HG03432 (cell line): Measurements from ENCODE around the gene C3orf70.
"Not testable (repeated sequence)": the region's sequence is repeated elsewhere in the genome, so short reads cannot be mapped to it uniquely, and the experiment has no call there.

Source experiments
- ATAC-seq: cut with Tn5 transposase; IDR thresholded peaks from one replicate; pipeline ENCODE4 v1.9.1; 2021; ENCODE audit warnings: mild to moderate bottlenecking, moderate library complexity; ENCODE audit not compliant: unreplicated experiment

The C3orf70 gene

GRCh38 chr3:185151101-185151963 lies 1.5 kb downstream of the C3orf70 start:
- no peak for ATAC-seq

- ATAC-seq: no peak
Measured at GRCh38 chr3:185150561-185150960, 2.3 kb downstream of the C3orf70 start.

DNA sequence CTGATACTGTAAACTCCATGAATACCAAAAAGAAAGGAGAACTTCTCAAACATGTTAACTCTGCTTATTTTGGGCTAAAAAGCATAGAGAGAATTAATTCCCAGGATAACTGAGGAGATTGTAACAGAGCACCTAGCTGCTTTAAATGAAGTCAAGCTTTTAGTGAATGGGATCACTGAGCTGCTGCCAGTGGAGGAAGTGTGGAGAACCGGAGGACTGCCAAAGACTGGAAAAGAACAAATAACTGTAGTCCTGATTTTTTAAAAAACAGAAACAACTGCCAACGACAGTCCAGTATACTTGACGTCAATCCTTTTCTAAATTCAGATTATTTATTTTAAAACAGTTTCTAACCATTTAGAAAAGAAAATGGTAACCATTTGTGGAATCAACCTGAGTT lies 3.3 kb downstream of the C3orf70 start:
- ATAC-seq: no peak

- ATAC-seq: no peak
Measured at GRCh38 chr3:185145511-185145910, 7.3 kb downstream of the C3orf70 start.

GRCh38 chr3:185144784-185145183 lies 8.1 kb downstream of the C3orf70 start:
- no peak for ATAC-seq

- no peak for ATAC-seq
Measured at GRCh38 chr3:185137821-185138220, 15.0 kb downstream of the C3orf70 start.

DNA sequence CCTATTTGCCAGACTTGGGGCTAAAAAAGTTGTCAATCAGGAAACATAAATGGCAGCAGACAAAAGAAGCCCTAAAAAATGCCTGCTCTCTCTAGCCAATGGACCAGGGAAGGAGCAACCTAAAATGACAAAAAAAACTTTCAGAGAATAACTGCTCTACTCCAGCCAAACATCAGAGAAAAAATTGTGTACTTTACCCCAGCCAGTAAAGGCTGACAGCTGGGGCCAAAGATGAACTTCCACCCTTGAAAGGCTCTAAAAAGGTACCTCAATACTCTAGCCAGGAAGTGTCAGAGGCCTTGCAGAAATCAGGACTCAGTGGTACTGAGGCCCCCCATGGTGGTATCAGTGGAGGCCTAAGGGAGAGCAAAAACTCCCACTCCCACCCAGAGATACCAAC lies 18.4 kb downstream of the C3orf70 start:
- ATAC-seq: no peak

DNA sequence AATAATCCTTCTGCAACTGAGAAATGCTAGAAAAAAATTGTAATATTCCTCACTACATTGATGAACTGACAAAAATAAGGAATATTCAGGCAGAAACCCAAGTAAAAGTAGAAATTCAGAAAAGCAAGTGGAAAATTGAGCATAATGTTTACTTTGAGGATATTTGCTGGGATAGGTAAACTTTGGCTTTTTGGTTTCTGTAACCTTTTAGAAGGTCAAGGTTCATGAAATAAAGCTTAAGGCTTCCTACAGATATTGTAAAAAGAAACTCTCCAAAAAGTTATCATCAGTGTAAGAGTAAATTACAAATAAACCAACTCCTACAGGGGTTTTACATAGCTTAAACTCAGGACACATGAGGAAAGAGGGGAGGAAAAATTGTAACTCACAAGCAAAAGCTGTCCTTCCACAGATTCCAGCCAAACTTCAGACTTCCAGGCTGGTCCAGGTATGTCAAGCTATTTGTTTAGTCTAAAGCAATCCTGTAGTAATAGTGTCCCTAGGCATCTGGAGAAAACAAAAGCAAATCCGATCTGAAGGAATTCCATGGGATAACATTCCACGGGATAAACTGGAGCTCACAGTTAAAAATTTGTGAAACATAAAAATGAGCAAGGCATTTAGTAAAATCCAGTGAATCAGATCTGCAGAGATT lies 21.1 kb downstream of the C3orf70 start:
- no peak for ATAC-seq

GRCh38 chr3:185129083-185129482 lies 23.8 kb downstream of the C3orf70 start:
- ATAC-seq: no peak

GRCh38 chr3:185126201-185126600 lies 26.7 kb downstream of the C3orf70 start:
- no peak for ATAC-seq

DNA sequence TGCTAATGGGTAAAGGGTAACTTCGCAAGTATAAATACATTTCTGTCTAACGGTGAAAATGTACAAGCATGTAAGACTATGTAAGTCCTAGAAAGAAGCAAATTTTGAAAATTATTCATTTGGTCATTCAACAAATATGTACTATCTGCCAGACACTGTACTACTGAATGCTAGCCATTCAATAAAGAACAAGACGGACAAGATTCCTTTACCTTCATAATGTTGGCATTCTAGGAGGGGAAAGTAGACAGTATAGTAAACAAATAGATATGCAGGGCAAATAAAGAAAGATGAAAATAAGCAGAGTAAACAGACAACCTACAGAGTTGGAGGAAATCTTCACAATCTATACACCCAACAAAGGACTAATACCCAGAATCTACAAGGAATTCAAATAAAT lies 32.7 kb downstream of the C3orf70 start:
- no peak for ATAC-seq

DNA sequence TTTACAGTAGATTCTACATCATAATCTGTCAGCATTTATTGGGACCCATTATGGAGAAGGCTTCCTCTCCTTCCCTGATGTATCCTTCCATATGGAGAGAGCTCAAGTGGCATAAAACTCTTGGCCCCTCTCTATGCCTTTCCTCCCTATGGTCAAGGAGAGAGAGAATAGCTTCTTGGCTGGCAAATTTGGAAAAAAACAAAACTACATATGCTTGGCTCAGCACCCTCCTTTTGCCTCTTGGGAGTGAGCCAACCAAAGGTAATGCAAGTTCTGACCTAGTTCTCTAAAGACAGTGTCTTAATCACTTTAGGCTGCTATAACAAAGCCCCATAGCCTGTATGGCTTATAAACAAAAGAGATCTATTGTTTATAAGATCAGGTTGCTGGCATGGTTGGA lies 37.5 kb downstream of the C3orf70 start:
- no peak for ATAC-seq

GRCh38 chr3:185114756-185115155 lies 38.1 kb downstream of the C3orf70 start:
- no peak for ATAC-seq

GRCh38 chr3:185112186-185112585 lies 40.7 kb downstream of the C3orf70 start:
- no peak for ATAC-seq

DNA sequence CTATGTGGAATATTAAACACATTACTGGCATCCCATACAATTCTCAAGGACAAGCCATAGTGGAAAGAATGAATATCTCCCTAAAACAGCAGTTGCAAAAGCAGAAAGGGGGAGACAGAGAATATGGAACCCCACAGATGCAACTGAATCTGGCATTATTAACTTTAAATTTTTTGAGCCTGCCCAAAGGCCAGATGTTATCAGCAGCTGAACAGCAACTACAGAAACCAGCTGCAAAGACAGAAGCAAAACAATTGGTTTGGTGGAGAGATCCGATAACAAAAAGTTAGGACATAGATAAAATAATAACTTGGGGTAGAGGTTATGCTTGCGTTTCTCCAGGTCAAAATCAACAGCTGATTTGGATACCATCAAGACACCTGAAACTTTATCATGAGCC lies 43.8 kb downstream of the C3orf70 start:
- ATAC-seq: not testable (repeated sequence)

DNA sequence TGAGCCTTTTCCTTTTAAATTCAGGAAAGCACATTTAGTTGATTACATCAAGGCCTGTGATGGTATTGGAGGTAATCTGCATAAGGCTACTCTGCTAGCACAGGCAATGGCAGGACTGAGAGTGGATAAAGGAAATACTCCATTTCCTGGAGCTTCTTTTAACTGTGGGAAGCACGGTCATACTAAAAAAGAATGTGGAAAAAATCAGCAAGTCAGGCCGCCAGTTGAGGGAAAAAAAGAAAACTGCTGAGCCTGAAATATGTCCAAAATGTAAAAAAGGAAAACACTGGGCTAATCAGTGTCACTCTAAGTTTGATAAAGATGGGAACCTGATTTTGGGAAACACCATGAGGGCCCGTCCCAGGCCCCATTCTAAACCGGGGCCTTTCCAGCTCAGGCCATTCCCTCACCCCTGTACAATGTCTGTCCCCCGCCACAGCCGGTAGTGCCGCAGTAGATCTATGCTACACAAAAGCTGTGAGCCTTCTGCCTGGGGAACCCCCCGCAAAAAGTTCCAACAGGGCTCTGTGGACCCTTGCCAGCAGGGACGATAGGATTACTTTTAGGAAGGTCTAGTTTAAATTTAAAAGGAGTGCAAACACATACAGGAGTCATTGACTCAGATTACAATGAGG lies 46.5 kb downstream of the C3orf70 start:
- not testable (repeated sequence) for ATAC-seq

DNA sequence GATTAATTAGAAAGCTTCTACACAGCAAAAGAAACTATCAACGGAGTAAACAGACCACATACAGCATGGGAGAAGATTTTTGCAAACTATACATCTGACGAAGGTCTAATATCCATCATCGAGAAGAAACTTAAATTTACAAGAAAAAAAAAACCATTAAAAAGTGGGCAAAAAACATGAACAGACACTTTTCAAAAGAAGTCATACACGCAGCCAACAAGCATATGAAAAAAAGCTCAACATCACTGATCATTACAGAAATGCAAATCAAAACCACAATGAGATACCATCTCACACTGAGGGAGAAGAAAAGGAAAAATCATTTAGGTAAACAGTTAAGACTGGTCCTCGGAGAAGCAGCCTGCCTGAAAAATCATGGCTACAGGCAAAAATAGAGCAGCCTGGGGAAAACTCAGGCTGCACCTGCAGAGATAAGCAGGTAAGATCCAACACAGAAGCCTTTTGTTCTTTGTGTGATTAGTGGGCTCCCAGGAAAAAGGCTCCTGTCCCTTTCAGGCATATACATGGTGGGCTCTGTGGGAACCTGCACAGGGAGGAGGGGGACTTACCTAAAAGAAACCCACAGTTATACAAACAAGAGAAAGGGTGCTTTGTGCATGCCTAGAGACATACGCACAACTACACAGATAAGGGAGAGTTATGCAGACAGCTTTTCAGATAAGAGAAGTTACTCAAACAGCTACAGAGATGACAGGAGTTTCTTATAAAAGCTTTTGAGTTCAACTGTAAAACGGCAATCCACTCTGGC lies 49.3 kb downstream of the C3orf70 start:
- ATAC-seq: no peak

GRCh38 chr3:185094697-185095096 lies 58.2 kb downstream of the C3orf70 start:
- ATAC-seq: no peak

DNA sequence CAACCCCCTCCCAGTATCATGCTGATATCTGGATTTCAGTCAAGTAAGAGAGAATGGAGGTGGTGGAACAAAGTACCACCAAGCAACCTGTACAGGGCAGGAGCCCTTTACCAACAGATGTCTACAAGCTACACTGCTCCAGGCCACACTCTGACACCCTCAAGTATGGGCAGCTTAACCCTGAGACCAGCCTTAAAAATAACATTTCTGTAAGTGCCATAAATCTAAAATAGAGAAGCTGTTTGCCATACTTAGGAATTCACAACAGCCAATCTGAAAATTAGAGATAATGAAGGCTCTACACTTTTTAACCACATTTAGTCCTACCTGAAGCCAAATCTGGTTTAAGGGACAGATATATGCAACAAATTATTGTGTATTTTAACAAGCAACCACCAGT lies 59.7 kb downstream of the C3orf70 start:
- no peak for ATAC-seq

- no peak for ATAC-seq
Measured at GRCh38 chr3:185090811-185091210, 62.0 kb downstream of the C3orf70 start.

DNA sequence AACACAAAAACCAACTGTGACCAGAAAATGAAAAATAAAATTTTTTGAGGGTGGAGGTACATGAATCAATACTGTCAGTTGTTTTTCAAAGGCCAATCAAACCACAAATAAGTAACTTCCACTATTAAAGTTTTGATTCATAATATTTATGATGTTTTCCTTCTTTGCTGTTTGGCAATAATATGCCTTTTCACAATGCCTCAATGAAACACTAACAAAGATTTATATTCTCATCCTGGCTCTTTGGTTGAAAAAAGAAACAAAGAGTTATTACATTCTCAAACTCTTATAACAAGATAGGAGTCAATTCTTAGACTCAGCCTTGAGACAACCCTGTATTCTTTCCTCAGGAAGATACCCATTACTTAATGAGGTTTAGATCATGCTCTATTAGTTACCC lies 63.1 kb downstream of the C3orf70 start:
- no peak for ATAC-seq
